VCaP (cell line): ENCODE measurements around the gene P3H4.

ENCODE experiments used
- H3K27ac ChIP-seq: fragments of 450-650 bp; 2 replicates; pipeline ENCODE4 v1.5.1; 2017
- TF ChIP-seq, protein P1 (sequence below): fragments of 450-650 bp; conservative IDR thresholded peaks from 2 replicates; pipeline ENCODE4 v1.5.1; 2017; ENCODE audit warnings: mild to moderate bottlenecking, moderate library complexity

P3H4 gene

GRCh38 chr17:41801374-41802271 lies 10.1 kb downstream of the P3H4 start:
- TF ChIP-seq, protein P1, sequence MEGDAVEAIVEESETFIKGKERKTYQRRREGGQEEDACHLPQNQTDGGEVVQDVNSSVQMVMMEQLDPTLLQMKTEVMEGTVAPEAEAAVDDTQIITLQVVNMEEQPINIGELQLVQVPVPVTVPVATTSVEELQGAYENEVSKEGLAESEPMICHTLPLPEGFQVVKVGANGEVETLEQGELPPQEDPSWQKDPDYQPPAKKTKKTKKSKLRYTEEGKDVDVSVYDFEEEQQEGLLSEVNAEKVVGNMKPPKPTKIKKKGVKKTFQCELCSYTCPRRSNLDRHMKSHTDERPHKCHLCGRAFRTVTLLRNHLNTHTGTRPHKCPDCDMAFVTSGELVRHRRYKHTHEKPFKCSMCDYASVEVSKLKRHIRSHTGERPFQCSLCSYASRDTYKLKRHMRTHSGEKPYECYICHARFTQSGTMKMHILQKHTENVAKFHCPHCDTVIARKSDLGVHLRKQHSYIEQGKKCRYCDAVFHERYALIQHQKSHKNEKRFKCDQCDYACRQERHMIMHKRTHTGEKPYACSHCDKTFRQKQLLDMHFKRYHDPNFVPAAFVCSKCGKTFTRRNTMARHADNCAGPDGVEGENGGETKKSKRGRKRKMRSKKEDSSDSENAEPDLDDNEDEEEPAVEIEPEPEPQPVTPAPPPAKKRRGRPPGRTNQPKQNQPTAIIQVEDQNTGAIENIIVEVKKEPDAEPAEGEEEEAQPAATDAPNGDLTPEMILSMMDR = peak; percentile 88
- H3K27ac ChIP-seq = peak overlapping the region; percentile 58

DNA sequence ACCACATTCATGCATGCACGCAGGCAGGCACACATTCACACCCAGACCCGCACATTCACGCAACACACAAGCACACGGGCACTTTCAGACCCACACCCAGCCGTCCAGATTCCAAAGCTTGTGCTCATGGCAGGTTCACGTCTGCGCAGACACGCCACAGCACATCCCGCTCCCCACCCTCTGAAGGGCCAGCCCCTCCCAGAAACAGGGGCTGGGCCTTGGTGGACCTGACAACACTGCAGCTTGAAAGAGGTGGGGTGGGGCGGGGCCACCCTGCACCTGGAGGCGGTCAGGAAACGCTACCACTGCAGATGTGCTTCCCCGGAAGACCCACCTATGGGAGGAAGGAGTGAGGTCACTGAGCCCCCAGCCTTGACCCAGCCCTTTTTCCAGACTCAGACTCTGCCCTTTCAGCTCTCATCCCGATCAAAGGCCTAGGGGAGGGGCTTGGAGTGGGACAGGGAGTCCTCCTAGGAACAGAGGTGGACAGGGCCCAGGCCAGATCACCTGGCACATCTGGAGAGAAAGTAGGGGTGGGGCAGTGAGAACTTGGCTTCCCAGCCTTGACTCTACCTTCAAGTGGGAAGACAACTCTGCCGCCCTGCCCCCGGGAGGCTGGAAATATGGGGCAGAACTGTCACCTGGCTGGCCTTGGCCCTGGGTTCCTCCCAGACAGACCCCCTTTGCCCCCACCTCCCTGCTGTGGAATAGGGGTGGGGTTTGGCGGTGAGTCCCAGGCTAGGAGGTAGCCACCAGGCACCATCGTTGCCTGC lies 11.0 kb downstream of the P3H4 start:
- peak overlapping the region; percentile 58 for H3K27ac ChIP-seq
- TF ChIP-seq, protein P1 = no peak

- no peak overlapping the region for H3K27ac ChIP-seq
- TF ChIP-seq, protein P1 = no peak
Measured at GRCh38 chr17:41799366-41799765, 12.4 kb downstream of the P3H4 start.

DNA sequence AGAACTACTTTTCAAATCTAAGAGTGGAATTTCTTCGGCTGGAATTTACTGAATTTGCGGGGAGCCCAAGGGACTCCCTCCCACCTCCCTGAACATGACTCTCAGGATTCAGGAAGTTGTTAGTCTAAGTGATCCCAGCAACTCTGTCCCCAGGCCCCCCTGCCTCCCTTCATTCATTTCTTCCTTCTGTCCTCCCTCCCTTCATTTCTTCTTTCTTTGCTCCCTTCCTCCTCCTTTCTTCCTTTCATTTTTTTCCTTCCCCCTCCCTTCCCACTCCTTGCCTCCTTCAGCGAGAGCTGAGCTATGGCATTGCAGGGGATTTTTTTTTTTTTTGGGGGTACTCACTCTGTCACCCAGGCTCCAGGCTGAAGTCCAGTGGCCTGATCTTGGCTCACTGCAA lies 14.4 kb downstream of the P3H4 start:
- no peak overlapping the region for H3K27ac ChIP-seq
- TF ChIP-seq, protein P1 = no peak

DNA sequence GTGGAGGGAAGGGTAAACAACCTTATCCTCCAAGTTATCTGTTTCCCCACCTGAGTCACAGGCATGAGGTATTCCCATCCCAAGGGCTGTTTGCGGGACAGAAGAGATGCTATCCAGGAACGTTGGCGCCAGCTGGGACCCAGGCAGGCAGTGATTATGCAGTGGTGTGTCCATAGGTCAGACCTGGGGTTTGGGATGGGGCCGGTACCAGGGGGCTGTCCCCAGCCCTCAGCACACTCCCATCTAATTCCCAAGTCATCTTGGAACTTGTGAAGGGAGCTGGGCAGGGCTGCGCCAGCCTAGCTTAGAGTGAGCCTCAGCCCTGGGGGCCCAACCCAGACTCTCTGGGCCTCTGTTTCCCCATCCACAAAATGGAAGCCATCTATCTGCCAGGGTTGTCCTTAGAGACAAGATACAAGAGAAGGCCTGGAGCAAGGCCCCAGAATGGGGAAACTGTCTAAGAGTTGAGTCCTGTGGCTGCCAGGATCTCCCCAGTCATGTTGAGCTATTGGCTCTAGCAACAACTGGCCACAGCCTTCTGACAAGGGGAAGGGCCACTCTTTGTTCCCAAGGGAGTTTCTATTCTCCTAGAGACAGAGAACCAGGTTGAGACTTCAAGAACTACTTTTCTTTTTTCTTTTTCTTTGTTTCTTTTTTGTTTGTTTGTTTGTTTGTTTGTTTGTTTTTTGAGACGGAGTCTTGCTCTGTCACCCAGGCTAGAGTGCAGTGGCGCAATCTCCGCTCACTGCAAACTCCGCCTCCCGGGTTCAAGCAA lies 15.4 kb downstream of the P3H4 start:
- TF ChIP-seq, protein P1 = no peak
- peak overlapping the region; percentile 63; the same call in 1 of the 2 replicates for H3K27ac ChIP-seq

DNA sequence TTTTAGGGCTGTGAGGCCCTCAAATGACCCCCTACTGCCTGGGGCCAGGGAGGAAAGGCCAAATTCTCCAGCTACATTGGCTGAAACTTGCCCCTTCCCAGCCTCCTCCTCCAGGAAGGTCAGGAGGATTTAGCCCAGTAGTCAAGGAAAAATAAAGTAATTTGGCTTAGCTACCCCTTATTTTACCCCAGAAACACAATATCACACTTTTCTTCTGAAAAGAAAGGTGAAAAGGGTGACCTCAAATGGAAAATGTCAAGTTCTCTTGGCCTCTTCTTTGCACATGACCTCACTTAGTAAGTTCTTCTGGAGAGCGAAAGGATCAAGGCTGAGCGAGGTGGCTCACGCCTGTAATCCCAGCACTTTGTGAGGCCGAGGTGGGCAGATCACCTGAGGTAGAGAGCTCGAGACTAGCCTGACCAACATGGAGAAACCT lies 17.2 kb downstream of the P3H4 start:
- TF ChIP-seq, protein P1 = no peak
- H3K27ac ChIP-seq = peak overlapping the region; percentile 63
